ENCODE results near the gene LIN28A. TPM values are rescaled to one million over a fixed set of nuclear protein-coding genes. Genes with fewer than 3 reads are reported as not detected.

The LIN28A gene
- total and polyA plus RNA-seq, 4 donors = not detected

GRCh38 chr1:26399034-26399433 lies 11.6 kb upstream of the LIN28A start:
- WGBS = 78% methylated on average over 3 of the region's 3 CpGs
- H3K9me3 ChIP-seq (ENCODE audit: control insufficient read depth in 4 of 4, low read length in 3 of 4) = no peaks in the 10 kb centered on the region
- no peak overlapping the region for H3K9ac ChIP-seq (ENCODE audit: low read depth in 1 of 2, low read length in 2 of 2)
- no peak overlapping the region for H3K27ac ChIP-seq (ENCODE audit: low read depth in 1 of 2, low read length in 2 of 2)
- H3K4me3 ChIP-seq (ENCODE audit: low read depth in 1 of 3, low read length in 3 of 3) = no peak overlapping the region
- no peak for DNase-seq (ENCODE audit: low spot score)
- H3K27me3 ChIP-seq (ENCODE audit: control insufficient read depth in 4 of 4, insufficient read depth in 4 of 4, low read length in 3 of 4) = peaks cover 0 to 2% (median 0%) of the 10 kb centered on the region in 4 donors
- no peaks in the 10 kb centered on the region for H3K4me1 ChIP-seq (ENCODE audit: control insufficient read depth in 4 of 4, insufficient read depth in 4 of 4, low read length in 3 of 4)
- TF ChIP-seq CTCF (IDR thresholded peaks at IDR 0.05; ENCODE audit: low read depth, low read length, missing input control) (no peak), MAX (IDR thresholded peaks at IDR 0.05) (no peak), FOXA2 (IDR thresholded peaks at IDR 0.05) (no peak), NR2F2 (IDR thresholded peaks at IDR 0.05) (no peak), FOXA1 (IDR thresholded peaks at IDR 0.05) (no peak), EGR1 (IDR thresholded peaks at IDR 0.05; ENCODE audit: low read depth in 2 of 2) (no peak), SP1 (IDR thresholded peaks at IDR 0.05) (no peak), YY1 (IDR thresholded peaks at IDR 0.05) (no peak), TAF1 (conservative IDR thresholded peaks at IDR 0.05) (no peak), HNF4G (IDR thresholded peaks at IDR 0.05) (no peak), RAD21 (IDR thresholded peaks at IDR 0.05) (no peak), JUND (IDR thresholded peaks at IDR 0.05) (no peak), GABPA (IDR thresholded peaks at IDR 0.05 in 1 of 2, conservative IDR thresholded peaks at IDR 0.05 in 1 of 2) (no peak), HNF4A (conservative IDR thresholded peaks at IDR 0.05) (no peak), RXRA (IDR thresholded peaks at IDR 0.05) (no peak), ZBTB33 (IDR thresholded peaks at IDR 0.05) (no peak)
- TF ChIP-seq, protein P1, sequence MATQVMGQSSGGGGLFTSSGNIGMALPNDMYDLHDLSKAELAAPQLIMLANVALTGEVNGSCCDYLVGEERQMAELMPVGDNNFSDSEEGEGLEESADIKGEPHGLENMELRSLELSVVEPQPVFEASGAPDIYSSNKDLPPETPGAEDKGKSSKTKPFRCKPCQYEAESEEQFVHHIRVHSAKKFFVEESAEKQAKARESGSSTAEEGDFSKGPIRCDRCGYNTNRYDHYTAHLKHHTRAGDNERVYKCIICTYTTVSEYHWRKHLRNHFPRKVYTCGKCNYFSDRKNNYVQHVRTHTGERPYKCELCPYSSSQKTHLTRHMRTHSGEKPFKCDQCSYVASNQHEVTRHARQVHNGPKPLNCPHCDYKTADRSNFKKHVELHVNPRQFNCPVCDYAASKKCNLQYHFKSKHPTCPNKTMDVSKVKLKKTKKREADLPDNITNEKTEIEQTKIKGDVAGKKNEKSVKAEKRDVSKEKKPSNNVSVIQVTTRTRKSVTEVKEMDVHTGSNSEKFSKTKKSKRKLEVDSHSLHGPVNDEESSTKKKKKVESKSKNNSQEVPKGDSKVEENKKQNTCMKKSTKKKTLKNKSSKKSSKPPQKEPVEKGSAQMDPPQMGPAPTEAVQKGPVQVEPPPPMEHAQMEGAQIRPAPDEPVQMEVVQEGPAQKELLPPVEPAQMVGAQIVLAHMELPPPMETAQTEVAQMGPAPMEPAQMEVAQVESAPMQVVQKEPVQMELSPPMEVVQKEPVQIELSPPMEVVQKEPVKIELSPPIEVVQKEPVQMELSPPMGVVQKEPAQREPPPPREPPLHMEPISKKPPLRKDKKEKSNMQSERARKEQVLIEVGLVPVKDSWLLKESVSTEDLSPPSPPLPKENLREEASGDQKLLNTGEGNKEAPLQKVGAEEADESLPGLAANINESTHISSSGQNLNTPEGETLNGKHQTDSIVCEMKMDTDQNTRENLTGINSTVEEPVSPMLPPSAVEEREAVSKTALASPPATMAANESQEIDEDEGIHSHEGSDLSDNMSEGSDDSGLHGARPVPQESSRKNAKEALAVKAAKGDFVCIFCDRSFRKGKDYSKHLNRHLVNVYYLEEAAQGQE (IDR thresholded peaks at IDR 0.05) = no peak
- TF ChIP-seq, protein P2, sequence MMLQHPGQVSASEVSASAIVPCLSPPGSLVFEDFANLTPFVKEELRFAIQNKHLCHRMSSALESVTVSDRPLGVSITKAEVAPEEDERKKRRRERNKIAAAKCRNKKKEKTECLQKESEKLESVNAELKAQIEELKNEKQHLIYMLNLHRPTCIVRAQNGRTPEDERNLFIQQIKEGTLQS (IDR thresholded peaks at IDR 0.05) = no peak
- H3K36me3 ChIP-seq (ENCODE audit: control insufficient read depth in 4 of 4, insufficient read depth in 3 of 4, low read depth in 1 of 4, low read length in 3 of 4) = no peaks in the 10 kb centered on the region

Measured in liver (tissue), 9 donors.